Thoracic aorta (tissue), 2 donors: ENCODE data around the gene POLN. TPM values are rescaled to one million over a fixed set of nuclear protein-coding genes. Genes with fewer than 3 reads are reported as not detected.

Source experiments
- ATAC-seq: fragments of 150-250 bp; one replicate; pipeline ENCODE4 v1.8.0; 2017; ENCODE audit warnings: low read depth; ENCODE audit not compliant: insufficient number of reproducible peaks, low FRiP score
- DNase-seq: peaks from one replicate; pipeline ENCODE4 v3.0.0-alpha.2; 2020; ENCODE audit warnings: low spot score
- H3K27ac ChIP-seq, 2 donors: fragments of 200-600 bp; sonication (generic); 1 replicate in 1 of 2; 2 replicates in 1 of 2; pipeline ENCODE4 v1.5.1; 2016; ENCODE audit warnings: mild to moderate bottlenecking in 2 of 2, moderate library complexity in 2 of 2
- H3K27me3 ChIP-seq: fragments of 200-600 bp; sonication (generic); replicated peaks from 2 replicates; pipeline ENCODE4 v1.6.0; 2016; ENCODE audit warnings: mild to moderate bottlenecking; ENCODE audit not compliant: insufficient read depth
- H3K36me3 ChIP-seq: fragments of 200-600 bp; sonication (generic); one replicate; pipeline ENCODE4 v1.5.1; 2016
- H3K4me1 ChIP-seq, 2 donors: fragments of 200-600 bp; sonication (generic); 1 replicate in 1 of 2; 2 replicates in 1 of 2; pipeline versions ENCODE4 v1.5.1 to v1.6.0; 2016; ENCODE audit warnings: low read depth in 2 of 2, mild to moderate bottlenecking in 1 of 2; ENCODE audit not compliant: control insufficient read depth in 1 of 2
- H3K4me3 ChIP-seq: fragments of 200-600 bp; sonication (generic); 2 replicates; pipeline ENCODE4 v1.5.1; 2016; ENCODE audit warnings: mild to moderate bottlenecking
- H3K9me3 ChIP-seq: fragments of 200-600 bp; sonication (generic); 2 replicates; pipeline ENCODE4 v1.5.1; 2016
- total RNA-seq, 2 donors: library from RNA; depleted of rRNA; stranded (reverse); fragments of >200 nt; gene quantifications; one replicate each; pipeline versions ENCODE4 v1.1.0 to v1.2.3, GENCODE V29; 2016
- TF ChIP-seq, protein P1 (sequence below): fragments of 200-600 bp; sonication (generic); IDR thresholded peaks from one replicate; pipeline ENCODE4 v1.5.1; 2019; ENCODE audit warnings: antibody characterized with exemption

Gene POLN
- total RNA-seq, 2 donors from 2014 or later: 3.2 to 3.5 TPM

DNA sequence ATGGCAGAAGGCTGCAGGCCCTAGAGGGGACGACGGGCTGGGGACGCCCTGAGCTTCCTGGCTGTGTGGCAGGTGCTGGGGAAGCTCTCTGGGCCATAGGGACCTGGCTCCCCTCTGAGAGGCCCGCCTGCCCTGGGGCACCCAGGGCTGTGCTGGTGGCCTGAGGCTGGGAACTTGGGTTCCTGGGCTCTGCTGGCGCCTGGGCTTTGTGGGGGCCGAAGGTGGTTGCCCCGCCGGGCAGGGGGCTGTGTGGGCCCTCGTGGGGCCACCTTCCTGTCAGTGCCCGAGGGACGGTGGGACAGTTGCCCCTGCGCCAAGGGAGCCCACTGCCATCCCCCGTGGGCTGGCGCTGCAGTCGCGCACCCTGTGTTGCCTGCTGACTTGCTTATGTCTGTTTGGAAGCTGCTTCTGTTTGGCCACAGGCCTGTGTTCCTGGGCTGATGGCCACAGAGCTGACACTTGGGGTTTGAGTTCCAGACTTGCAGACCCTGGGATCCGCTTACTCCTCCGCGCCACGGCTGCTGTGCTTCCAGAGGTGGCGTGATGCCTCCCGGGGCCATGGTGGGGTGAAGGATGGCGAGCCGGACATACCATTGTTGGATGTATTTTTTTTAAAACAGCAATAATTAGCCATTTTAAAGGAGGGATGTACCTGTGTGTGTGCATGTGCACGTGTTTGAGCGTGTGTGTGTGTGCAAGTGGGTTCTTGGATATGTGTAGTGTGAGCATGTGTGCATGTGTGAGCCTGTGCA, 174.3 kb downstream of the POLN start:
- DNase-seq (no peak), ATAC-seq (no peak)
- no peaks in the 10 kb centered on the region for H3K27me3 ChIP-seq
- no peaks in the 10 kb centered on the region for H3K9me3 ChIP-seq
- TF ChIP-seq, protein P1, sequence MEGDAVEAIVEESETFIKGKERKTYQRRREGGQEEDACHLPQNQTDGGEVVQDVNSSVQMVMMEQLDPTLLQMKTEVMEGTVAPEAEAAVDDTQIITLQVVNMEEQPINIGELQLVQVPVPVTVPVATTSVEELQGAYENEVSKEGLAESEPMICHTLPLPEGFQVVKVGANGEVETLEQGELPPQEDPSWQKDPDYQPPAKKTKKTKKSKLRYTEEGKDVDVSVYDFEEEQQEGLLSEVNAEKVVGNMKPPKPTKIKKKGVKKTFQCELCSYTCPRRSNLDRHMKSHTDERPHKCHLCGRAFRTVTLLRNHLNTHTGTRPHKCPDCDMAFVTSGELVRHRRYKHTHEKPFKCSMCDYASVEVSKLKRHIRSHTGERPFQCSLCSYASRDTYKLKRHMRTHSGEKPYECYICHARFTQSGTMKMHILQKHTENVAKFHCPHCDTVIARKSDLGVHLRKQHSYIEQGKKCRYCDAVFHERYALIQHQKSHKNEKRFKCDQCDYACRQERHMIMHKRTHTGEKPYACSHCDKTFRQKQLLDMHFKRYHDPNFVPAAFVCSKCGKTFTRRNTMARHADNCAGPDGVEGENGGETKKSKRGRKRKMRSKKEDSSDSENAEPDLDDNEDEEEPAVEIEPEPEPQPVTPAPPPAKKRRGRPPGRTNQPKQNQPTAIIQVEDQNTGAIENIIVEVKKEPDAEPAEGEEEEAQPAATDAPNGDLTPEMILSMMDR: no peak
- H3K36me3 ChIP-seq: no peaks in the 10 kb centered on the region
- H3K27ac ChIP-seq: no peak overlapping the region
- no peak overlapping the region for H3K4me3 ChIP-seq
- H3K4me1 ChIP-seq: no peaks in the 10 kb centered on the region

GRCh38 chr4:2066571-2067445, 175.1 kb downstream of the POLN start:
- H3K4me3 ChIP-seq: no peak overlapping the region
- H3K4me1 ChIP-seq: no peaks in the 10 kb centered on the region
- H3K9me3 ChIP-seq: no peaks in the 10 kb centered on the region
- TF ChIP-seq, protein P1: no peak
- no peaks in the 10 kb centered on the region for H3K36me3 ChIP-seq
- DNase-seq: no peak
- H3K27me3 ChIP-seq: no peaks in the 10 kb centered on the region
- H3K27ac ChIP-seq: no peak overlapping the region
- no peak for ATAC-seq

DNA sequence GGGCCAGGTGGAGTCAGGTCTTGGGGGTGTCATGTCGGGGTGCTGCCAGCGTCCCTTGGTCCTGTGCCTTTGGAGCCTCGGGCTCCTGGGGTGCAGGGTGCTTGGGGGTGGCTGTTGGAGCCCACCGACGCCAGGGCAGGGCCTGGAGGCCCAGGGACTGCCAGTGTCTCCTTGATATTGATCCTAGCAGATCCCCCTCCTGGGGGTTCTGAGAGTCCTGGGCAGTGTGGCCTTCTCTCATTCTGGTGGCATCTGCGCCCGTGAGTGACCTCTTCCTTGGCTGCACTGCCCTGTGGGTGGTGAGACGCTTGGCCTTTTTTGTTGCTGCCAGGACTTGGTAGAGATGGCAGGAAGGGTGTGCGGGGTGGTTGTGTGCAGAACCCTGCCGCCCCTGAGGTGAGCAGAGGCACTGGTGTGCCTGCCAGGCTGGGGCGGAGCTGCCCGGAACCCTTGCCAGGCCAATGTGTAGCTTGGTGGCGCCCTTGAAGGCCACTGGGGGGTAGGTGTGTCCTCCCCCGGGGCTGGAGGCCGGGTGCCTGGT, 175.8 kb downstream of the POLN start:
- TF ChIP-seq, protein P1: no peak
- H3K4me1 ChIP-seq: no peaks in the 10 kb centered on the region
- ATAC-seq (no peak), DNase-seq (no peak)
- H3K9me3 ChIP-seq: no peaks in the 10 kb centered on the region
- no peaks in the 10 kb centered on the region for H3K27me3 ChIP-seq
- H3K4me3 ChIP-seq: no peak overlapping the region
- H3K27ac ChIP-seq: no peak overlapping the region
- H3K36me3 ChIP-seq: no peaks in the 10 kb centered on the region

DNA sequence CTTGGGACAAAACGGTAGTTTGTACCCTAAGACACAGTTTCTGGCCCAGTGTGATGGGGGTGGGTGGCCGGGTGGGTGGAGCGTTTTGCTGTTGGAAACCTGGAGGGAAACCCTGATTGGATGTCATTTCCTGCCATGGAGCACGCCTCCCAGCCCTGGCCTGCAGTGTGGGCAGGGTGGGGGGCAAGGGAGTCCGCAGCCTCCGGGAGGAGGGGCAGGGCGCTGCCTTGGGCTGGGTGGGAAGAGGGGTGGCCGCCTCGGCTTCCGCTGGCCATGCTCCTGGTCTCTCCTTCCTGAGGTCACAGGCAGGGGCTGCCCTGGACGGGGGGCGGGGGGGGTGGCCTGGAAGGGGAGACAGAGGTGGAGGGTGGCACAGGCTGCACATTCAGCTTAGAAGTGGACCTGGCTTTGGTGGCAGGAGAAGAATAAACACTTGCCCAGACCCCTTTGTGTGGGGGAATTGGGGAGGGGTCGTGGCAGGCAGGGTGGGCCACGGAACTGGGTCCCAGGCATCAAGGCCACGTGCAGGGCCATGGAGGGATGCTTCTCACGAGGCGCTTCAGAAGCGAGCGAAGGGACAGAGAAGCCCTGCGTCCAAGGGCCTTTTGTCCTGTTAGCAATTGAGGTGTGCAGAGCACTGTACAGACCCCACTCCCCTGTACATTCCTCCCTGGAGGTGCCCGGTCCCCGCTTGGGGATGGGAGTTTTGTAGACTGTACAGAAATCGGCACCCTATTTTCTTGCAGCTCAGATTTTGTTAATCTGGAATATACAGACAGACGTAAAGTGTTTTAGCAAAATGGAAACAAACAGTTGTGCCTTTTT, 176.6 kb downstream of the POLN start:
- Histone ChIP-seq H3K4me3 (no peak overlapping the region), H3K36me3 (no peaks in the 10 kb centered on the region), H3K27me3 (no peaks in the 10 kb centered on the region), H3K9me3 (no peaks in the 10 kb centered on the region), H3K27ac (no peak overlapping the region), H3K4me1 (no peaks in the 10 kb centered on the region)
- no peak for ATAC-seq
- TF ChIP-seq, protein P1: no peak
- no peak for DNase-seq
